GM04504 (cell line): ENCODE measurements around the gene A1BG.
"Not testable (repeated sequence)": the region's sequence is repeated elsewhere in the genome, so short reads cannot be mapped to it uniquely, and the experiment has no call there.

Source experiments
- DNase-seq: peaks from one replicate; pipeline ENCODE4 v3.0.0-alpha.2; 2012; ENCODE audit warnings: low read depth

Gene A1BG

DNA sequence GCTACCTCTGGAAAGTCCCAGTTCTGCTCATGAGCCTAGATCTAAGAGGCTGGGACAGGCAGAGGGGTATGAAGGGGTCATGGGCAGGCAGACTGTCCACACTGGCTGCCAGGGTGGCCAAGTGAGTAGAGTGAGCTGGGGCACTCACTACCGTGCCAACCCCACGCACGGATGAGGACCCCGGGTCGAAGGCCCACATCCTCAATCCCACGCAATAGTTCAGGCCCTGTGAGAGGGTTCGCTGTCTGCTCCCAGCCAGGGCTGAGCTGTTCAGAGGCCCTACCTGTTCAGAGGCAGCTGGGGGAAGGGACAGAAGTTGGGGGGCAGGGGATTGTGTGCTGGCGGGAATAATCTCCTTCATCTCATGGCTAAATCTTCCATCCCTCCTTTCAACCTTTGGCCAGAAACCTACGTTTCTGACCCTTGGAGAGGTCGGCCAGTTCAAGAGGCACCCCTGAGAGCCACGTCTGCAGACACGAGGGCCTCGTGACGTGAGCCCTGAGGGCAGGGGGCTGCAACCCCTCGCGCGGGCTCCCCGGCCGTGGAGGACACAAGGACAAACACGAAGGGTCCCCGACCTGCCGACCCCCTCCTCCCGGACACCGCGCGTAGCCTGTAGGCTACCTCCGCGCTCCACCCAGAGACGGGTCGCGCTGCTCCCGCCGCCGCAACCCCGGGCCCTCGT lies 32.7 kb upstream of the A1BG start:
- DNase-seq = no peak

DNA sequence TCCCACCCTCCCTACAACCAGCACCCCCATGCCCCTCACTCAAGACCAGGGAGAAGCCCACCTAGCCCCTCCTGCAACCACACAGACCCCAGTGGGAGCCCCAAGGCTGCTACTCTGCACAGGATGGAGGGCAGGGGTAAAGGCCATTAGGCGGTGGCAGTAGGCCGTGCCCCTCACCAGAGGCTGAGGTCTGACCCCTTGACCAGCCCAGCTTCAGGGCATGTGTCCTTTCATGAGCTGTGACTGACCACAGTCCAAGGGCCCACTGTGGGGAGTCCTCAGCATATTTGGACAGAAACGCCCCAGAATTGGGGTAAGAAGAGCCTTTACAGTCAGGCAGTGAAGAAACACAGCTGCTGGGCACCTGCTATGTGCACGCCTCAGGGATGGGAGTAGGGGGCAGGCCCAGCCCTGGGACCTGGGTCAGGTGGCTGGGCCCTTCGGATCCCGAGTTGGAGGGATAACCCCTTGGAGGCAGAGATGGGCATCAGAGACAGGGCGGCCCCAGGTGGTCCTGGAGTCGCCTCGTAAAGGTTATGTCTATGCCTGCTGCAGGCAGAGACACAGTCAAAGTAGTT lies 32.1 kb upstream of the A1BG start:
- DNase-seq = no peak

DNA sequence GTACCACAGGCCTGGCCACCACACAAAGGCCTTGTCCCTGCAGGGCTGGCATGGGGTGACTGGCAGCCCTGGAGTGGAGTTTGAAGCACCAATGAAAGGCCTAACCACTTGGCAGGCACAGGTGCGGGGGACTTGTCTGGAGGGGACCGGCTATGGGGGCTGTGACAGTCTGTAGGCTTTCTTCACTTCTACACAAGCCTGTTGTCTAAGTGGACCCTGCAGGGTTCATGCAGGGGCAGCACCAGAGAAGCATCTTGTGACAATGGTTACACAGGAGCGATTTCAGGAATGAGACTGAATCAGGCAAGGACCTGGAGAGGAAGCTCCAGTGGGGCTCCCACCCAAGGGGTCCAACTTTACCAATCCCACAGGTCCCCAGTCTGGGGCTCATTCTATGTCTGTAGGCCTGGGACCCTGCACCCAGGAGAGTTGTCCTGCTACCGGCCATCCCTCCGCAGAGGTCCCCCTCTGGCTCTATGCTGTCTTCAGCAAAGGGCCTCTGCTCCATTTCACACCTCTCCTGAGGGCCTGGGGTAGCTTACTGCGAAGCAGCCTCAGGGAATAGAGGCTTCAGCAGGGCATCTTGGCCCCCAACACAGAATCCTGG lies 29.8 kb upstream of the A1BG start:
- no peak for DNase-seq

DNA sequence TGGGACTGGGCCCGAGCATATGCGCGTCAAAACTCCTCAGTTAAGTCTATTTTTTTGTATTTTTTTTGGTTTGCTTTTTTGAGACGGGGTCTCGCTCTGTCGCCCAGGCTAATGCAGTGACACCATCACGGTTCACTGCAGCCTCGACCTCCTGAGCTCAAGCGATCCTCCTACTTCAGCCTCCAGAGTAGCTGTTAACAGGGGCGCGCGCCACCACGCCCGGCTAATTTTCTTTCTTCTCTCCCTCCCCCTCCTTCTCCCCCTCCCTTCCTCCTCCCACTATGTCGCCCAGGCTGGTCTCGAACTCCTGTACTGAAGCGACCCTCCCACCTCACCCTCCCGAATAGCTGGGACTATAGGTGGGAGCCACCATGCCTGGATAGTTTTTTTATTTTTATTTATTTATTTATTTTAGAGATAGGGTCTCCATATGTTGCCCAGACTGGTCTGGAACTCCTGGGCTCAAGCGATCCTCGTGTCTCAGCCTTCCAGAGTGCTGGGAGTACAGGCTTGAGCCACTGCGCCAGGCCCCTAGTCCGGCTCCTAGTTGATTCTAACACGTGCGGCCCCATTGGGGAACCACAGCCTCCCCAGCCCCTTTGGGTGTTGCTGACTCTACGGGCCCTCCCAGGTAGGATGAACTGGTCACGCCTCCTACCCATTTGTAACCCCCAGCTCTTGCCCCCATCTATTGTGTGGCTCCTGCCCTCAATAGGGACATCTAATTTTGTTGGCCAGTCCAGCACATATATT lies 28.3 kb upstream of the A1BG start:
- DNase-seq = no peak

DNA sequence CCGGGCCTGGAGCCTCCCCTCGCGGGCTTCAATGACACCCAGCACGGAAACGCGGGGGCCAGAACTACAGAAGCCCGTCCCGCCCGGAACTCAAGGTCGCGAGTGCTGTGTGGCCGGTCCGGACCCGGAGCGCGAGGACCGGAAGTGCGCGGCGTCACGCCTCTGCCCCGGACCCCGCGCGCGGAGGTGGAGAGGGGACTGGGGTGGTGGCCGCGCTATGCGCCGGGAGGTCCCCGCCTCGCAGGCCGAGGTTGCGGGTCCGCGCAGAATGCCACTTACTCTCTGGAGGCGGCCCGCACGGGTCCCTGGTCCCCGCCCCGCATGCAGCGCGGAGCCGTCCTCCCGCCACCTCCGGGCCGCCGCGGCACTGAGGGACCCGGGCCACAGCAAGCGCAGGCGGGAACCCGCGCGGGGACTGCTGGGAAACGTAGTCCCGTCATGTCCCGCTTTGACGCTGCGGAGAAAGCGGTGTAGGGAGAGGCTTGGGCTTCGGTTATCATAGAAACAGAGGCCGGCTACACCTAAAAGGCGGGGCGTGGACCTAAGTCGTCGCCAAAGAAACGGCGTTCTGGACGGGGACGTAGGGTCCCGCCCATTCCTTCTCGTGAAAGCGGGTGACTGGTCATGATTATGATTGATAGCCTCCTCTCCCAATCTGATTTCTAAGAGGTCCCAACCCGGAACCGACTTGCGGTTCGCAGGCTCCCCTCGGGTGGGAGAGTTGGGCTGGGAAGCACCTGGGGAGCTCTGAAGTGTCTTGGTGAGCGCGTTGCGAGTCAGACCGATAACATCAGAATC lies 27.6 kb upstream of the A1BG start, which contains the start of gene ZNF837:
TSS of gene ZNF837 (minus strand) at position 369 of the 798 bp plus-strand sequence. CDS start 11,698 bp downstream, outside the sequence.
- DNase-seq = peak; percentile 100

DNA sequence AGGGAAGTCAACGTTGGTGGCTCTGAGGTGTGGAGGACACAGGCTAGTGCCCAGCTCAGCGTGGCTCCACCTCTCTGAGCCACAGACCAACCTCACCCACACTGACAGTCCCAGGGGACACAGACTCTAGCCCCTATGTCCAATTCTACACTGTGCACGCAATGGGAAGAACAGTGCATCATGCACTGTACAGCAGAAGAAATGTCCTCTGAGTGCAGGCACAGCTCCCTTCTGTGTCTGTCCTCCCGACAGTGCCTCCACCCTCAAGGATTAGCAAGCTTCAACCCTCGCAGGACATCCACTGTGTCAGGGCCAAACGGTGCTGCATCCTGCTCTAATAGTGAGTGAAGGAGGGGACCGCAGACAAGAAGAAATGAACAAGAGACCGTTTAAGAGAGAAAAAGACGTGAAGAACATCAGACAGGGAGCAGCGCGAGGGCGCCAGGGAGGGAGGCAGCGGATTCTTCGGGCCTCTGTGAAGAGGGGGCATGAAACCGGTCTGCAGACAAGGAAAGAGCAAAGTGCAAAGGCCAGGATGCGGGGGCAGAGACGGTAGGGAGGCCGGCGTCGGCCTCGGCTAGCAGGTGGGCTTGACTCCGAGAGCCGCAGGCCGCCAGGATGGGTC lies 26.9 kb upstream of the A1BG start:
- DNase-seq = no peak

DNA sequence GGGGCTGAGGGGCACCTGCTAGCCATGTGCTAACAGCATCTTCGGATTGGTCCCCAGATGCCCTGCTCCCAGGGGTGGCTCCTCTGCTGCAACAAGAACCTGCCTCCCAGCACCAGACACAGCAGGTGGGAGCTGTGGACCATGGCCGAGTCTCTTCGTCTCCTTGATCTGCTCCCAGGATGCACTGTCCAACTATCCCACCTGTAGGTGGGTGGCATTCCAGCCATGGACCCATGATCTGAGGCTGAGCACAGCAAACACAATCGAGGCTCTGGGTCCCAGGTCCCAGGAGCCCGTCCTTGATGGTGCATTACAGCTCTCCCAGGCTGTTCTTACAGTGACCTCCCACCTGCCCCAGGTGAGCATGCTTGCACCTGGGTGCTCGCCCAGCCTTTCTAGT lies 26.0 kb upstream of the A1BG start:
- no peak for DNase-seq

DNA sequence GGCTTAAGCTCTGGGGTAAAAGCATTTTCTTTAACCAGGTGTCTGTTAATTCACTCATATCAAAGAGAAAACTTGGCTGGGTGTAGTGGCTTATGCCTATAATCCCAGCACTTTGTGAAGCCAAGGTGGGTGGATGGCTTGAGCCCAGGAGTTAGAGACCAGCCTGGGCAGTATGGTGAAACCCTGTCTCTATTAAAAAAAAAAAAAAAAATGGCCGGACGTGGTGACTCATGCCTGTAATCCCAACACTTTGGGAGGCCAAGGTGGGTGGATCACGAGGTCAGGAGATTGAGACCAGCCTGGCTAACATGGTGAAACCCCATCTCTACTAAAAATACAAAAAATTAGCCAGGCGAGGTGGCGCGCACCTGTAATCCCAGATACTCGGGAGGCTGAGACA lies 23.4 kb upstream of the A1BG start:
- not testable (repeated sequence) for DNase-seq

DNA sequence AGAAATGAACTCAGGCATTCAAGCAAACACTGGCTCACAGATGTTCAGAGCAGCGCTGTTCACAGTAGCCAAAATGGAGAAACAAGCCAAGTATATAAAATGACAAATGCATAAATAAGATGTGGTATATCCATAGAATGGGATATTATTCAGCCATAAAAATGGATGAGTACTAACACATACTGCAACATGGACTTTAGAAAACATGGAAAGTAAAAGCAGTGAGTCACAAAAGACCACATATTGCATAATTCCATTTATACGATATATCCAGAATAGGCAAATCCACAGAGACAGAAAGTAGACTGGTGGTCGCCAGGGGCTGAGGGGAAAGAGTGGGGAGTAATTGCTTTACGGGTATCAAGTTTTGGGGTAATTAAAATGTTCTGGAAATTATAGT lies 20.9 kb upstream of the A1BG start:
- DNase-seq = no peak

DNA sequence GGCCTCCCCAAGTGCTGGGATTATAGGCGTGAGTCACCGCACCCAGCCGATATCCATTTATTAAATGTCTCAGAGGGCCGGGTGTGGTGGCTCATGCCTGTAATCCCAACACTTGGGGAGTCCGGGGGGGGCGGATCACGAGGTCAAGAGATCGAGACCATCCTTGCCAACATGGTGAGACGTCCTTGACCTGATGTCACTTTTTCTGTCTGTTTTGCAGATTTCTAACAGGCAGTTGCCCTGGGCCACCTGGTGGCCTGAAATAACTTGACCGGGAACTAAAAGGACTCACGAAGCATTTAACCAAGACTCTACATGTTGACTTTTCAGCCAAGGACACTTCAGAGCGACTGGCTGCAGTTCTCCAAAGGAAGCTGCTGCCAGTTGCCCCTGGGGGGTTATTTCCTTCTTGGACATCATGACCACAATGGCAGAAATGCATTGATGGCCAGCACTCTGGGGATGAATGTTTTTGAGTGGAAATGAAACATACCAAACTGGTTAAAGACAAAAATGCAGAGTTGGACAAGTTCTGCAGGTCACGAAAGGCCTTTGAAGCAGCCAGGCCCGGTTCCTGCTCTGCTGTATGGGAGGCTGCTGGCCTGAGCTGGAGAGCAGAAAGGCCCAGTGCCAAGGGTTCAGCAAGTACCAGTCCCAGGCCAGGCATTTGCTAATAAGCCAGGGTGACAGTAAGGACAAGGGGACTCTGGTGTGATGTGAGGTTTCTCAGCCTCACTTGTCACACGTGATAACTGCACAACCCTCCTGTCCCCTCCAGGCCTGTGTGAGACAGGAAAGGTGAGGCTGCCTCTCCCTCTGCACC lies 19.2 kb upstream of the A1BG start:
- DNase-seq = no peak

DNA sequence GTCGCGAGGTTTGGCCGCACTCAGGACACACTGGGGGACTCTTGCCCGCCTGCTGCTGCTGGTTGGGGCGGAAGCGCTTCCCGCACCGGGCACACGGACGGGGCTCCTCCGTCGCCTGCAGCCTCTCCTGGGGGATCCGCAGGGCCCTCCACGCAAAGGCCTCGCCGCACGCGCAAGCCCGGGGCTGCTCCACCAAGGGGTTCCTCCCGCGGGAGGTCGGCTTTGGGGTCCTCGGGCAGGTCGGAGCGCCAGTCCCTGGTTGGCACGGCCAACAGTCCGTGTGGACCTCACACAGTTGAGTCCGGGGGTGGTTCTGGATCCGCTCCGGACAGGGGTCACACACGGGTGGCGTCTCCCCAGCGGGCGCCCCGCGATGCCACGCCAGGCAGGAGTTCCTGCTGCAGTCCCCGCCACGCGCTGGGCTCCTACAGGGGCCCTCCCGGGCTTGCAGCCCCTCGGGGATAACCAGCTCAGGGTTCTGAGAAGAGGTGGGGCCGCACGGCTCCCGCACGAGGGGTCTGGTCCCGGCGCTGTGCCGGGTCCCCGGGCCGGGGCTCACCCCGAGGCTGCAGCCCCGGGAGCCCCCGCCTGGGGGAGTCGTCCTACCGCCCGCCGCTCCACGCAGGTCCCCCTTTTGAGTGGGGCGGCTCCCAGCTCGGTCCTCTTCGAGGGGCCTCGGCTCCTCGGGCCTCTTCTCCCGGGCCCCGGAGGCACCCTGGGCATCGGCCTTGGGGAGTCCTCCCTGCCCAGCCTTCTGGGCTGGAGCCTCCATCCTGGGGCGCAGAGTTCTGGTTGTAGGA lies 15.5 kb upstream of the A1BG start:
- DNase-seq = no peak

DNA sequence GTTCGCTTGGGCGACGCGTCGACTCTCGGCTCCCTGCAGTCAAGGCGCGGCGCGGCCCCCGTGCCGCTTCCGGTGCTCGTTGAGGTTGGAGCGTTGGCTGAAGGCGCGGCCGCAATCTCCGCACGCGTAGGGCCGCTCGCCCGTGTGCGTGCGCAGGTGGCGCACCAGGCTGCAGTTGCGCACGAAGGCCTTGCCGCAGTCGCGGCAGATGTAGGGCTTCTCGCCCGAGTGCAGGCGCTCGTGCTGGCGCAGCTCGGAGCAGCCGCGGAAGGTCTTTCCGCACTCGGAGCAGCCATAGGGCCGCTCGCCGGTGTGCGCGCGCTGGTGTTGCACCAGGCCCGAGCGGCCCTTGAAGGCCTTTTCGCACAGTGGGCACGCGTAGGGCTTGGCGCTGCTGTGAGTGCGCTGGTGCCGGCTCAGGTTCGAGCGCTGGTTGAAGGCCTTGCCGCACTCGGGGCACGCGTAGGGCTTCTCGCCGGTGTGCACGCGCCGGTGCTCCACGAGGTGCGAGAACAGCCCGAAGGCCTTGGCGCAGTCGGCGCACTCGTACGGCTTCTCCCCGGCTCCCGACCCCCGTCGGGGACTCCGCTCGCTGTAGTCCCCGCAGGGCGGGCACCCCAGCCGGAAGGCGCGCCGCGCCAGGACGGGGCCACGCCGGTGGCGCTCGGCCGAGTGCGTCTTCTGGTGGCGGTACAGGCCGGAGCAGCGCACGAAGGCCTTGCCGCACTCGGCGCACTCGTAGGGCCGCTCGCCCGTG lies 14.6 kb upstream of the A1BG start:
- DNase-seq = no peak

DNA sequence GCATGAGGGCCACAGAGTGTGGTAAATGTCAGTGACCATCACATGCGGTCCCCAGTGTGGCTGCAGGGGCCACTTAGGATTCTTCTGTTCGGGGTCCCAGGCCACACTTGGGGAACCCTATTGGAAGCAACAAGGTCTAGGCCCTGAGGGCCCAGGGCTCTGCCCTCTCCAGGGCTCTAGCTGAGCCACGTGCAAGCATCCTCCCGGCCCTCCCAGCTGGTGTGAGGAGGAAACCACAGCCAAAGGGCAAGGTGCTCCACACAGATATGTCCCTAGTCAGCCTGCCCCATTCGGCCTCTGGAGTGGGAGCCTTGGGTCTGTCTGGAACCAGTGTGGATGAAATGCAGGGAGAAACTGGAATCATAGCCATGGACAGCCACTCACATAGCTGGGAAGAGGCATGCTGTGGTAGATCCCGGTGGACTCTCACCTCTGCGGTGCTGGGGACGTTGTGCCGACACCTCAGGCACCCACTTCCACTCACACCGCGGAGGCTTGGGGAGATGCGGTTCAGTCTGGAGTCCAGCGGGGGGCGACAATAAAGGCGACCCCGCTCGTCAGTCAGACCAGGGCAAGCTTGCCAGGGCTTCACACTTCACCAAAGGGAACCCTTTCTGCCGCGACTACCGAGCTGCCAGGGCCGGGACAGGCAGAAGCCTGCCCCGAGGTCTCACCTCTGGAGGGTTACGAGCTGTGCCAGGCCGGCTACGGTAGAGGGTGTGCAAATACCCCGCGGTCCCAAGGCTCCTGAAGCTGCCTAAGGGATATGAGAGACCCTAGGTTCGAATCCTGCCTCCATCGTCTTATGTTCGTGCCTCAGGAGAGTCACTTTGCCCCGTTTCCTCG lies 13.5 kb upstream of the A1BG start:
- DNase-seq = no peak

DNA sequence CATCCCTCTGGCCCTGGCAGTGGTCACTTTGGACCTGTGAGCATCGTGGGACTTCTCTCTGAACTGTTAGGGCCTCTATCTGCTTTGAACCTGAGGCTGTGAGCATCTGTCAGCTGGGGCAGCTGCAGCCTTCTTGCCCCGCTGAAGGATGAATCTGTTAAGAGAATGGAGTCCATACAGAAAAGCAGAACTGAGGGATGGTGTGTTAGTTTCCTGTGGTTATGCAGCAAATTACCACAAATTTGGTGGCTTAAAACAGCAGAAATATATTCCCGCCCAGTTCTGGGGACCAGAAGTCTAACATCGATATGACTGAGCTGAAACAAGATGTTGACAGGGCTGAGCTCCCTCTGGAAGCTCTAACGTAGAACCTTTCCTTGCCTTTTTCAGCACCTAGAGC lies 10.9 kb upstream of the A1BG start:
- DNase-seq = no peak

DNA sequence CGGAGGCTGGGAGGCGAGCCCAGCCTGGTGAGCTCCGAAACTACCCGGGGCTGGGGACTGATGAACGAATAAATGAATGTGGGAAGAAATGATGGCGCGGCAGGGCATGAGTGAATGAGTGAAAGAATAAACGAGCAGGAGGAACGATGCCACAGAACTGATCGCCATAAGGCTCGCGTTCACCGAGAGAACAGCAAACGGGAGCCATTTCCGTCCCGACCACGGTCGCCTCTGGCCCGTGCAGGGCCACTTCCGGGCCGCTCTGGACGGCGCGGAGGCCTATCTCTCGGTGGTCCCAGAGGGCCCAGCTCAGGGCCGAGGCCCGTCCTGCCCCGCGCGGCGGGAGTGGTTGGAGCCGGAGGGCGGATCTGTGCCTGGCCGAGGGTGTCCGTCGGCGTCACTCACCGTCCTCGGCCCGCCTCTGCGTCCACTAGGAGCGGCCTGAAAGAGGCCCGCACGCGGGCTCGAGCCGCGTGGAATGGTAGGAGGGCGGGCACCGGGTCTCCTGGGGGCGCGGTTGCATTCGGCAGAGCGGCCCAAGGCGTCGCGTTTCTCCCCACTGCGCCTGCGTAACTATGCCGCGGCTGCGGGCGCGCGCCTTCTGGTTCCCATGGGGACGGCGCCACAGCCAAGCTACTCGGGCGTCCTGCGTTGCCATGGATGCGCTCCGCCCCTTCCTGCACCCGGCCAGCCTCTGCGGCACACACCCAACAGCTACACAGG lies 9.1 kb upstream of the A1BG start, which contains the start of gene ZNF497:
TSS of gene ZNF497 (minus strand) at position 480 of the 723 bp plus-strand sequence. CDS start 5,116 bp downstream, outside the sequence.
- peak; percentile 91 for DNase-seq

DNA sequence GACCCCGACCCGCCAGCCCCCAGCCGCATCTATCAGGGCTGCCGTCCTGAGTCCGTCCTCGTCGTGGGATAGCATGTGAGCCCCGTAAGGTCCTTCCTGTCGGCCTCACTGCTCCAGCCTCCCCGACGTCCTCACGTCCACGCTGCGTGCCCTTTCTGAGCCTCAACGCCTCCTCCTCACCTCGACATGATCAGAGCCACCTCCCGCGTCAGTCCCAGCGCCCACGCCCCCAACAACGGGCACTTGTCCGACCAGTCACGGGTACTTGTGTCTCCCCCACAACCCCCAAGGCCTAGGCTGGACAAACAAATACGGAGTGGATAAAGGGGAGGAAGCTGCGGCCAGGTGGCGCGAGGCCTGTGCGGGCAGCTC lies 8.6 kb upstream of the A1BG start:
- no peak for DNase-seq

DNA sequence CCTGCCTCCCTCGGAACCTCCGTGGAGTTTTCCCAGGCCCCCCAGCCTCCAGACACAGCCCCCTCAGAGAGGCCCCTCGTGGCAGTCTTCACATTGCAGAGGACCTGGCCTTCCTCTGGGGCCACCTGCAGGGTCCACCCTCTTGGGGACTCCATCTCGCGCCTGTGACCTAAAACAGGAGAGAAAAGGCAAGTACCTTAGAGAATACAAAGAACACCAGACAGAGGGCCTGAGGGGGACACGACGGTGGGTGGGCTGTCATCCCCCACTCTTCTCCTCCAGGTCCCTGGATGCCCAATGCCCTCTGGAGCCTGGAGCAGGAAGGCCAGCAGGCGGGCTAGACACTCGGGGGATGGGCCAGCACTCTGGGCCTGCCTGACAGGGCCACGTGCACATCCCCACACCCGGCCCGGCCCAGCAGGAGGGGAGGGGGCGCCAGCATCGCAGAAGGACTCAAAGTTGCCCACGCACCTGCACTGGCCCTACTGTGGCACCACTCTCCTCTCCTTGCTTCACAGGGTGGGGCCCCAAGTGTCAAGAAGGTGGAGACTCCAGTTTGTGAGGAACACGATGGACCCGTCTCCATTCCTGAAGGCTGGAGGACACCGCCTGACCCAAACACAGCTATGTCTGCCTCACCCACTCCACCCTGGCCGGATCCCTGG lies 4.3 kb upstream of the A1BG start:
- no peak for DNase-seq
